ENCODE data around the gene GRB10.

DNA sequence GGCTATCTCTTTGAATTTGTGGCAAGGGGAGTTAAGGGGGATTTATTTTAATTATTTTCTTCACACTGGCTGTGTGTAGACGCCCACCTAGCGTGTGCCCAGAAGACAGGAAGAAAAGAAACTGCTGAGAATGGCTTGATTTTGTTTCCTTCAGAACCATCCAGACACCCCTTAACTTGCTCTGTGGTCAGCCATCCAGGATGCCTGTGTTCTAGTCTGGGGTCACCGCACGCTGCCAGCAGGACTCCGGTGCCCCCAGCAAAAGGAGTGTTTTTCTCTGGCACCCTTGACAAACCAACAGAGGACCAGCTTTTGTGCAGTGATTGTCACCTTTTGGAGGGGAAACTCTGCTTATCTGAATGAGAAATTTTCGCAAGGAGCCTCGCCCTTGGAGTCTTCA, 222.8 kb downstream of the GRB10 start:
- TF ChIP-seq CTCF (IDR thresholded peaks at IDR 0.05) (no peak), POLR2AphosphoS5 (IDR thresholded peaks at IDR 0.05; ENCODE audit: low read depth, low read length) (no peak), SIN3A (IDR thresholded peaks at IDR 0.05; ENCODE audit: borderline replicate concordance, insufficient read depth, low read depth, low read length) (no peak)
- TF ChIP-seq, protein P1, sequence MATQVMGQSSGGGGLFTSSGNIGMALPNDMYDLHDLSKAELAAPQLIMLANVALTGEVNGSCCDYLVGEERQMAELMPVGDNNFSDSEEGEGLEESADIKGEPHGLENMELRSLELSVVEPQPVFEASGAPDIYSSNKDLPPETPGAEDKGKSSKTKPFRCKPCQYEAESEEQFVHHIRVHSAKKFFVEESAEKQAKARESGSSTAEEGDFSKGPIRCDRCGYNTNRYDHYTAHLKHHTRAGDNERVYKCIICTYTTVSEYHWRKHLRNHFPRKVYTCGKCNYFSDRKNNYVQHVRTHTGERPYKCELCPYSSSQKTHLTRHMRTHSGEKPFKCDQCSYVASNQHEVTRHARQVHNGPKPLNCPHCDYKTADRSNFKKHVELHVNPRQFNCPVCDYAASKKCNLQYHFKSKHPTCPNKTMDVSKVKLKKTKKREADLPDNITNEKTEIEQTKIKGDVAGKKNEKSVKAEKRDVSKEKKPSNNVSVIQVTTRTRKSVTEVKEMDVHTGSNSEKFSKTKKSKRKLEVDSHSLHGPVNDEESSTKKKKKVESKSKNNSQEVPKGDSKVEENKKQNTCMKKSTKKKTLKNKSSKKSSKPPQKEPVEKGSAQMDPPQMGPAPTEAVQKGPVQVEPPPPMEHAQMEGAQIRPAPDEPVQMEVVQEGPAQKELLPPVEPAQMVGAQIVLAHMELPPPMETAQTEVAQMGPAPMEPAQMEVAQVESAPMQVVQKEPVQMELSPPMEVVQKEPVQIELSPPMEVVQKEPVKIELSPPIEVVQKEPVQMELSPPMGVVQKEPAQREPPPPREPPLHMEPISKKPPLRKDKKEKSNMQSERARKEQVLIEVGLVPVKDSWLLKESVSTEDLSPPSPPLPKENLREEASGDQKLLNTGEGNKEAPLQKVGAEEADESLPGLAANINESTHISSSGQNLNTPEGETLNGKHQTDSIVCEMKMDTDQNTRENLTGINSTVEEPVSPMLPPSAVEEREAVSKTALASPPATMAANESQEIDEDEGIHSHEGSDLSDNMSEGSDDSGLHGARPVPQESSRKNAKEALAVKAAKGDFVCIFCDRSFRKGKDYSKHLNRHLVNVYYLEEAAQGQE (IDR thresholded peaks at IDR 0.05; ENCODE audit: insufficient read depth in 1 of 2, low read depth in 2 of 2, low read length in 1 of 2) = no peak
